Peyer's patch (tissue), 4 donors: ENCODE data around the gene CUL2.

Source experiments
- POLR2A ChIP-seq, 2 donors: fragments of 450-650 bp; IDR thresholded peaks; one replicate each; pipeline ENCODE4 v1.5.1; 2017; ENCODE audit warnings: antibody characterized with exemption in 2 of 2, mild to moderate bottlenecking in 2 of 2, moderate library complexity in 2 of 2
- TF ChIP-seq, protein P1 (sequence below), 6 experiments: fragments of 450-650 bp in 4 of 6; fragments of 200-600 bp in 2 of 6; sonication (generic) in 1 of 6; IDR thresholded peaks; one replicate each; pipeline ENCODE4 v1.5.1; 2017 to 2019; ENCODE audit warnings: antibody characterized with exemption in 6 of 6, mild to moderate bottlenecking in 3 of 6, moderate library complexity in 1 of 6

DNA sequence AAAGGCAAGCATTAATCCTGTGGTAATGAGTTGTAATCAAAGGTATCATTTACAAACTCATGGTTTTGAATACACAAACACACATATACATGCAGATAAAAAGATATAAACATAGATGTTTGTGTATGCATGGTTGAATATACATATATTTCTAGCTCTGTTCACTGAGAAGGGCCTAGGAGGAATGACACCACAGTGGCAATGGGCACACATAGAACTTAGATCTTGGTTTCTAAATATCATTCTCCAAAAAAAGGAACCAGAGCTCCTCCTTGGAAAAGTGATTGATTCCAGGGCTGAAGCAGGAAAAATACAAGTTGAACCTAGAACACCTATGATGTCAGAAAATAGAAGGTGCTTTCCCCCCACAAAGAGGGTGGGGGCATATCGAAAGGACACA, 6.9 kb downstream of the CUL2 start:
- TF ChIP-seq, protein P1, sequence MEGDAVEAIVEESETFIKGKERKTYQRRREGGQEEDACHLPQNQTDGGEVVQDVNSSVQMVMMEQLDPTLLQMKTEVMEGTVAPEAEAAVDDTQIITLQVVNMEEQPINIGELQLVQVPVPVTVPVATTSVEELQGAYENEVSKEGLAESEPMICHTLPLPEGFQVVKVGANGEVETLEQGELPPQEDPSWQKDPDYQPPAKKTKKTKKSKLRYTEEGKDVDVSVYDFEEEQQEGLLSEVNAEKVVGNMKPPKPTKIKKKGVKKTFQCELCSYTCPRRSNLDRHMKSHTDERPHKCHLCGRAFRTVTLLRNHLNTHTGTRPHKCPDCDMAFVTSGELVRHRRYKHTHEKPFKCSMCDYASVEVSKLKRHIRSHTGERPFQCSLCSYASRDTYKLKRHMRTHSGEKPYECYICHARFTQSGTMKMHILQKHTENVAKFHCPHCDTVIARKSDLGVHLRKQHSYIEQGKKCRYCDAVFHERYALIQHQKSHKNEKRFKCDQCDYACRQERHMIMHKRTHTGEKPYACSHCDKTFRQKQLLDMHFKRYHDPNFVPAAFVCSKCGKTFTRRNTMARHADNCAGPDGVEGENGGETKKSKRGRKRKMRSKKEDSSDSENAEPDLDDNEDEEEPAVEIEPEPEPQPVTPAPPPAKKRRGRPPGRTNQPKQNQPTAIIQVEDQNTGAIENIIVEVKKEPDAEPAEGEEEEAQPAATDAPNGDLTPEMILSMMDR (IDR thresholded peaks at IDR 0.05), result no peak
- no peak for TF ChIP-seq POLR2A (IDR thresholded peaks at IDR 0.05)
